HepG2 (cell line): ENCODE results near the gene PPP2R5D. TPM values are rescaled to one million over a fixed set of nuclear protein-coding genes. Genes with fewer than 3 reads are reported as not detected.

Experiments used
- CBX1 ChIP-seq: IDR thresholded peaks from one replicate; pipeline ENCODE4 v1.6.1; 2016; ENCODE audit warnings: antibody characterized with exemption, low read depth
- EZH2 ChIP-seq: conservative IDR thresholded peaks from 2 replicates; pipeline ENCODE4 v1.6.1; 2012; ENCODE audit warnings: mild to moderate bottlenecking, low read depth, low read length, moderate library complexity
- HDAC1 ChIP-seq: sonication (generic); formaldehyde crosslinking; IDR thresholded peaks from 2 replicates; pipeline ENCODE4 v1.5.1; 2020; ENCODE audit warnings: mild to moderate bottlenecking, missing genetic modification reagents
- HOXA7 ChIP-seq: sonication (generic); formaldehyde crosslinking; IDR thresholded peaks from 2 replicates; pipeline ENCODE4 v1.8.1; 2022; ENCODE audit warnings: mild to moderate bottlenecking, missing genetic modification reagents, moderate library complexity
- KDM2A ChIP-seq: sonication (generic); formaldehyde crosslinking; IDR thresholded peaks from 2 replicates; pipeline ENCODE4 v1.4.0; 2020; ENCODE audit warnings: low read depth, missing genetic modification reagents, borderline replicate concordance
- NFE2L1 ChIP-seq: sonication (generic); formaldehyde crosslinking; IDR thresholded peaks from 2 replicates; pipeline ENCODE4 v1.4.0; 2020; ENCODE audit warnings: missing genetic modification reagents, mild to moderate bottlenecking, borderline replicate concordance
- NONO ChIP-seq, 2 experiments: fragments of 450-650 bp in 1 of 2; sonication (generic) in 1 of 2; formaldehyde crosslinking in 1 of 2; IDR thresholded peaks in 1 of 2; conservative IDR thresholded peaks in 1 of 2; 2 replicates each; pipeline versions ENCODE4 v1.6.1 to v1.8.0; 2017 to 2022; ENCODE audit warnings: mild to moderate bottlenecking in 1 of 2, missing genetic modification reagents in 1 of 2, moderate library complexity in 1 of 2
- REXO4 ChIP-seq: sonication (generic); formaldehyde crosslinking; IDR thresholded peaks from 2 replicates; pipeline ENCODE4 v1.8.0; 2022; ENCODE audit warnings: missing genetic modification reagents, mild to moderate bottlenecking, borderline replicate concordance
- SAP130 ChIP-seq: IDR thresholded peaks from 2 replicates; pipeline ENCODE4 v1.6.1; 2016; ENCODE audit warnings: low read depth
- SP4 ChIP-seq: sonication (generic); formaldehyde crosslinking; IDR thresholded peaks from 2 replicates; pipeline ENCODE4 v1.8.1; 2023; ENCODE audit warnings: mild to moderate bottlenecking, missing genetic modification reagents
- ZBTB49 ChIP-seq: sonication (generic); formaldehyde crosslinking; IDR thresholded peaks from 2 replicates; pipeline ENCODE4 v1.4.0; 2020; ENCODE audit warnings: missing genetic modification reagents, borderline replicate concordance
- ZNF124 ChIP-seq: sonication (generic); formaldehyde crosslinking; IDR thresholded peaks from 2 replicates; pipeline ENCODE4 v1.4.0; 2020; ENCODE audit warnings: missing genetic modification reagents
- ZNF138 ChIP-seq: sonication (generic); formaldehyde crosslinking; IDR thresholded peaks from 2 replicates; pipeline ENCODE4 v1.5.0; 2020; ENCODE audit warnings: mild to moderate bottlenecking, low read depth, missing genetic modification reagents
- ZNF772 ChIP-seq: sonication (generic); formaldehyde crosslinking; IDR thresholded peaks from 2 replicates; pipeline ENCODE4 v1.5.0; 2020; ENCODE audit warnings: mild to moderate bottlenecking, missing genetic modification reagents
- ZSCAN20 ChIP-seq: sonication (generic); formaldehyde crosslinking; IDR thresholded peaks from 2 replicates; pipeline ENCODE4 v1.4.0; 2020; ENCODE audit warnings: missing genetic modification reagents, mild to moderate bottlenecking, borderline replicate concordance
- polyA plus RNA-seq, 8 experiments: library from polyadenylated mRNA; depleted of rRNA in 3 of 8; stranded (reverse) in 7 of 8; unstranded in 1 of 8; fragments of >200 nt; fragmentation: Illumina TruSeq in 4 of 8; extraction: Trizol in 4 of 8; gene quantifications; 2 replicates each; pipeline versions ENCODE4 v1.2.1 to v1.2.3, GENCODE V29; 2011 to 2016; ENCODE audit warnings: low read depth in 4 of 8, missing spikeins in 1 of 8, mixed read lengths in 1 of 8; ENCODE audit not compliant: insufficient read depth in 1 of 8
- total RNA-seq, 5 experiments: library from RNA; depleted of rRNA; stranded (reverse); fragments of >200 nt; fragmentation: Illumina TruSeq; extraction: Trizol; gene quantifications; 2 replicates each; pipeline ENCODE4 v1.2.3, GENCODE V29; 2016; ENCODE audit warnings: low read depth in 1 of 5
- TF ChIP-seq, protein P1 (sequence below): sonication (generic); formaldehyde crosslinking; IDR thresholded peaks from 2 replicates; pipeline ENCODE4 v1.8.1; 2023; ENCODE audit warnings: mild to moderate bottlenecking, missing genetic modification reagents
- TF ChIP-seq, protein P2 (sequence below): sonication (generic); formaldehyde crosslinking; IDR thresholded peaks from 2 replicates; pipeline ENCODE4 v1.4.0; 2020; ENCODE audit warnings: missing genetic modification reagents

PPP2R5D gene
- total and polyA plus RNA-seq, 2 of the 13 experiments (the other 11 are each of a cell fraction or from before 2014, with no cell fraction given): 53.7 to 60.4 TPM

DNA sequence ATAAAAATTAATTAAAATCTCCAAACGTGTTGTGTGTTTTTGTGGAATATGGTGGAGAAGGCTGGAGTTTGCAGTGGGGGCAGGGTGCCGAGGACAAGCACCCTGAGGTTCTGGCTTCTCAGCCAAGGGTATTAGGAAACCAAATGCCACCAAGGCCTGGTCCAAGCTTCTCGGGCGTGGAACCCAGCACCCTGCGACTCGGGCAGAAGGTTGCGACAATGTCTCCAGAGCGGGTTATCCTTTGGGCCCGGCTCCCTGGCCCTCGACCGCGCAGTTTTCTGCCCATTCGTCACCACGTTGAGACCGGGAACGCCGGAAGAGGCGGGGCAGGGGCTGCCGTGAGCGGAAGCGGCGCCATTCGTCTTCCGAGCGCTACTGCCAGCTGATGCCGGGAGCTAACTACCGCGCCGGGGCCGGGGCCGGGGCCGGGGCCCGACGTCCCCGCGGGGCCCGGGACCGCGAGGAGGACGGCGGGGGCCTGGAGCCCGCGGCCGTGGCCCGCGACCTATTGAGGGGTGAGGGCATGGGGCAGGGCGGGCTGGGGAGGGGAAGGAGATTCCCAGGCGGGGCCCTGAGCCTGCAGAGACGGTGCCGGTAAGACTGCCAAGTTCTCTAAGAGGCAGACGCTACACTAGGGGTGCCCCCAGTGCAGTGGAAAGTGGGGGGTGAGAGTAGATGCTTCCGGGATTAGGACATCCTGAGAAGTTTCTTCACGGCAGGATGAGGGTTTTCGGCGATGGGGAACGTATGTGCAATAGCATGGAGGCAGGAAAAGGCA is 37.1 kb downstream of the PPP2R5D start, which contains the start of gene RRP36 (continued):
- TF ChIP-seq ZNF124 (CRISPR knock-in tag) (peak; percentile 56; the same call in 1 of the 2 replicates), ZSCAN20 (CRISPR knock-in tag) (0 out of 2 replicates have a peak, but pooled peaks have one; percentile 25), ZNF138 (CRISPR knock-in tag) (no peak), SP4 (peak; percentile 81), HDAC1 (peak; percentile 76), HOXA7 (CRISPR knock-in tag) (no peak), ZBTB49 (CRISPR knock-in tag) (0 out of 2 replicates have a peak, but pooled peaks have one; percentile 35), REXO4 (CRISPR knock-in tag) (no peak), ZNF772 (CRISPR knock-in tag) (no peak; the same call in 1 of the 2 replicates), EZH2 (no peak), SAP130 (peak; percentile 90), NFE2L1 (no peak), CBX1 (peak; percentile 54), KDM2A (CRISPR knock-in tag) (peak; percentile 100), NONO (IDR thresholded peaks at IDR 0.05) (no peak), NONO (CRISPR knock-in tag; conservative IDR thresholded peaks at IDR 0.05) (peak; percentile 82; the same call in 1 of the 2 replicates)
- TF ChIP-seq, protein P1, sequence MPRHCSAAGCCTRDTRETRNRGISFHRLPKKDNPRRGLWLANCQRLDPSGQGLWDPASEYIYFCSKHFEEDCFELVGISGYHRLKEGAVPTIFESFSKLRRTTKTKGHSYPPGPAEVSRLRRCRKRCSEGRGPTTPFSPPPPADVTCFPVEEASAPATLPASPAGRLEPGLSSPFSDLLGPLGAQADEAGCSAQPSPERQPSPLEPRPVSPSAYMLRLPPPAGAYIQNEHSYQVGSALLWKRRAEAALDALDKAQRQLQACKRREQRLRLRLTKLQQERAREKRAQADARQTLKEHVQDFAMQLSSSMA (CRISPR knock-in tag): no peak
- TF ChIP-seq, protein P2, sequence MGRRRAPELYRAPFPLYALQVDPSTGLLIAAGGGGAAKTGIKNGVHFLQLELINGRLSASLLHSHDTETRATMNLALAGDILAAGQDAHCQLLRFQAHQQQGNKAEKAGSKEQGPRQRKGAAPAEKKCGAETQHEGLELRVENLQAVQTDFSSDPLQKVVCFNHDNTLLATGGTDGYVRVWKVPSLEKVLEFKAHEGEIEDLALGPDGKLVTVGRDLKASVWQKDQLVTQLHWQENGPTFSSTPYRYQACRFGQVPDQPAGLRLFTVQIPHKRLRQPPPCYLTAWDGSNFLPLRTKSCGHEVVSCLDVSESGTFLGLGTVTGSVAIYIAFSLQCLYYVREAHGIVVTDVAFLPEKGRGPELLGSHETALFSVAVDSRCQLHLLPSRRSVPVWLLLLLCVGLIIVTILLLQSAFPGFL: no peak
